HFF-Myc (cell line): Measurements from ENCODE around the gene SLC22A1.

Experiments used
- DNase-seq: peaks from one replicate; pipeline ENCODE4 v3.0.0-alpha.2; 2011; ENCODE audit warnings: low read depth; ENCODE audit errors: extremely low read depth
- H3K4me3 ChIP-seq: replicated peaks from 2 replicates; pipeline ENCODE4 v1.5.1; 2011; ENCODE audit warnings: low read depth, mild to moderate bottlenecking, control low read depth, low read length
- CTCF ChIP-seq: IDR thresholded peaks from 2 replicates; pipeline ENCODE4 v1.5.1; 2012; ENCODE audit warnings: mild to moderate bottlenecking, low read depth, low read length, control low read depth; ENCODE audit errors: missing control alignments

The SLC22A1 gene

GRCh38 chr6:160103825-160104100 lies 17.9 kb upstream of the SLC22A1 start:
- DNase-seq: no peak
- H3K4me3 ChIP-seq: no peak overlapping the region
- no peak for TF ChIP-seq CTCF

GRCh38 chr6:160104821-160105517 lies 16.6 kb upstream of the SLC22A1 start:
- DNase-seq: no peak
- H3K4me3 ChIP-seq: no peak overlapping the region
- no peak for TF ChIP-seq CTCF

GRCh38 chr6:160106010-160106409 lies 15.6 kb upstream of the SLC22A1 start:
- no peak for TF ChIP-seq CTCF
- no peak overlapping the region for H3K4me3 ChIP-seq
- DNase-seq: no peak

GRCh38 chr6:160106701-160107100 lies 14.9 kb upstream of the SLC22A1 start:
- DNase-seq: no peak
- TF ChIP-seq CTCF: no peak
- H3K4me3 ChIP-seq: no peak overlapping the region

GRCh38 chr6:160108077-160108476 lies 13.5 kb upstream of the SLC22A1 start:
- no peak for TF ChIP-seq CTCF
- no peak for DNase-seq
- H3K4me3 ChIP-seq: no peak overlapping the region

- no peak overlapping the region for H3K4me3 ChIP-seq
- peak; percentile 12 for DNase-seq
- TF ChIP-seq CTCF: no peak
Observed at GRCh38 chr6:160110586-160111123, 11.0 kb upstream of the SLC22A1 start.

- no peak for DNase-seq
- TF ChIP-seq CTCF: no peak
- H3K4me3 ChIP-seq: no peak overlapping the region
Observed at GRCh38 chr6:160111806-160112205, 9.8 kb upstream of the SLC22A1 start.
